COLO668 (cell line): ENCODE measurements around the gene WIPF2.
"Not testable (repeated sequence)": the region's sequence is repeated elsewhere in the genome, so short reads cannot be mapped to it uniquely, and the experiment has no call there.

Experiments used
- DNase-seq: peaks from one replicate; lab custom pipeline; 2025; ENCODE audit not compliant: unreplicated experiment; lab: John Stamatoyannopoulos, UW

Gene WIPF2

DNA sequence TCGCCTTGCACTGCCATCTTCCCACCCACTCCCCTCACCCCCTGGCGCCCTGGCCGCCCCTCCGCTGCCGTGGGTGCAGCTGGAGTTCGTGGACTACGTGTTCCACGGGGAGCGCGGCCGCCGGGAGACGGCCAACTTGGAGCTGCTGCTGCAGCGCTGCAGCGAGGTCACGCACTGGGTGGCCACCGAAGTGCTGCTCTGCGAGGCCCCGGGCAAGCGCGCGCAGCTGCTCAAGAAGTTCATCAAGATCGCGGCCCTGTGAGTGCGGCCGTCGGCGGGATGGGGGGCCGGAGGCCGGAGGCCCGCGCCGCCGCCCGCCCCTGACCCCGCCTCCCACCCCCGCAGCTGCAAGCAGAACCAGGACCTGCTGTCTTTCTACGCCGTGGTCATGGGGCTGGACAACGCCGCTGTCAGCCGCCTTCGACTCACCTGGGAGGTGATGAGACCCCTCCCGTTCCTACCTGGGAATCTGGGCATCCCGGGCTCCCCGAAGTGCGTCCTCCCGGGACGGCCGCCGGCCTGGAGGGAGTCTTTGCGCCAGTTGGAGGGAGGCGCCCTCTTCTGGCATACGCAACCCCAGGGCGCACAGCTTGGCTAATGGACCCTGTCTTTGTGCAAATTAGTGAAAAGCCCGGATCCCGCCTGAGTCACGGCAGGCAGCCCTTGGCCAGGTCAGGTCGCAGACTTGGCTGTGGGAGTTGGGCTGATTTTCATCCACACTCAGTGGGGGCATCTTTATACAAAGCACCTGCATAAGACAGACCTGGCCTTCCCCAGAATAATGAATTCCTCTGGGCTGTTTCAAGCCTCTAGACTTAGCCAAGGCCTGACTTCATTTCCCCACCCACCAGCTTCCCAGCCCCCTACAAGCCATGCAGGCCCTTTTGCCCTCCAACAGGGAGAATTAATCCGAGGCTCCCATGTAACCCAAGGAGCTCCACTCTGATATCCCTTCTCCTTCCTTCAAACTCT lies 27.6 kb upstream of the WIPF2 start:
- DNase-seq = peak; percentile 42

DNA sequence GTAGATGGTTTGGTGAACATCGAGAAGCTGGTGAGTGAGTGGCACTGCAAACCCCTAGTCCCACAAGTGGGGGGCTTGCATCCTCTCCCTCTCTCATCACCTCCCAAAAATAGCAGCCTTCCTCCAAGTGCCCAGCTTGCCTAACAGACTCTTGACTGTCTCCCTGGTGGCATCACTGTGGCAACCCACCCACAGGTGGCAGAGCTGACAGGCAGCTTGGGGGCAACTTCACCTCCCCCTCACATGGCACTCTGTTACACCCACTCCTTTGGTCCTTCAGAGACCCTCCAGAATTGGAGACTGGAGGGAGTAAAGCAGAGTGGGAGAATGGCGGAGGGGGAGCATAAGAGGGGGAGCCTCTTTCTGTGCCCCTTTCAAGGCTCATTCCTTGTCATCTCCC lies 26.1 kb upstream of the WIPF2 start:
- no peak for DNase-seq

DNA sequence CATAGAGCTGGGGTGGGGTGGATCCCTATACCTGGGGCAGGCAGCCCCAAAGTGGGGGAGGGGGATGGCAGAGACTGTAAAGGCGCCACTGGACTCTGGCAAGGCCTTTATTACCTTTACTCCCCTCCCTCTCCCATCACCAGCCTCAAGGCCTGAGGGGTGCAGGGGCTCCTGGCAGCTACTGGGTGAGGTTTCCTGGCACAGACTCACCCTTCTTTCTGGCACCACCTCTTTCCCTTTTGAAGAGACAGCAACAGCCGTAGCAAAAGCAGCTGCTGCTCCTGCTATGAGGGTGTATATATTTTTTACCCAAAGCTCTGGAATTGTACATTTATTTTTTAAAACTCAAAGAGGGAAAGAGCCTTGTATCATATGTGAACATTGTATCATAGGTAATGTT lies 24.3 kb upstream of the WIPF2 start:
- DNase-seq = no peak

DNA sequence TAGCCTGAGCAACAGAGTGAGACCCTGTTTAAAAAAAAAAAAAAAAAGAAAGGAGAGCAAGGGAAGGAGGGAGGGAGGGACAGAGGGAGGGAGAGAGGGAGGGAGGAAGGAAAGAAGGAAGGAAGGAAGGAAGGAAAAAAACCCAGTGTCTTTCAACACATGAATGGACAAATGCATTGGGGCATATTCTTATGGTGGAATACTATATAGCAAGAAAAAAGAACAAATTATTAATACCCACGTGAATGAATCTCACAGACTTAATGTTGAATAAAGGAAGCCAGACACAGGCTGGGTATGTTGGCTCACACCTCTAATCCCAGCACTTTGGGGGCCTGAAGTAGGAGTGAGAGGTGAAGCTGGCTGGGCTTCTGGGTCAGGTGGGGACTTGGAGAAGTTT lies 21.6 kb upstream of the WIPF2 start:
- no peak for DNase-seq

DNA sequence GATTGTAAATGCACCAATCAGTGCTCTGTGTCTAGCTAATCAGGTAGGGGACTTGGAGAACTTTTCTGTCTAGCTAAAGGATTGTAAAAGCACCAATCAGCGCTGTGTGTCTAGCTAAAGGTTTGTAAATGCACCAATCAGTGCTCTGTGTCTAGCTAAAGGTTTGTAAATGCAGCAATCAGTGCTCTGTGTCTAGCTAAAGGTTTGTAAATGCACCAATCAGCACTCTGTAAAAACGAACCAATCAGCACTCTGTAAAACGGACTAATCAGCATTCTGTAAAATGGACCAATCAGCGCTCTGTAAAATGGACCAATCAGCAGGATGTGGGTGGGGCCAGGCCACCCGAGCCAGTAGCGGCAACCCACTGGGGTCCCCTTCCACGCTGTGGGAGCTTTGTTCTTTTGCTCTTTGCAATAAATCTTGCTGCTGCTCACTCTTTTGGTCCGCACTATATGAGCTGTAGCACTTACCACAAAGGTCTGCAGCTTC lies 21.1 kb upstream of the WIPF2 start:
- DNase-seq = not testable (repeated sequence)

DNA sequence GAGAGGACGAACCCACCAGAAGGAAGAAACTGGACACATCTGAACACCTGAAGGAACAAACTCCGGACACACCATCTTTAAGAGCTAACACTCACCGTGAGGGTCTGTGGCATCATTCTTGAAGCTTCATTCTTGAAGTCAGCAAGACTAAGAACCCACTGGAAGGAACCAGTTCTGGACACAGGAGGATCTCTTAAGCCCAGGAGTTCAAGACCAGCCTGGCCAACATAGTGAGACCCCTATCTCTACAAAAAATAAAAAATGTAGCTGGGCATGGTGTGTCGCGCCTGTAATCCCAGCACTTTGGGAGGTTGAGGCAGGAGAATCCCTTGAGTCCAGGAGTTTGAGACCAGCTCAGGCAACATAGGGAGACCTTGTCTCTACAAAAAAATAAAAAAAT lies 20.5 kb upstream of the WIPF2 start:
- DNase-seq = no peak

DNA sequence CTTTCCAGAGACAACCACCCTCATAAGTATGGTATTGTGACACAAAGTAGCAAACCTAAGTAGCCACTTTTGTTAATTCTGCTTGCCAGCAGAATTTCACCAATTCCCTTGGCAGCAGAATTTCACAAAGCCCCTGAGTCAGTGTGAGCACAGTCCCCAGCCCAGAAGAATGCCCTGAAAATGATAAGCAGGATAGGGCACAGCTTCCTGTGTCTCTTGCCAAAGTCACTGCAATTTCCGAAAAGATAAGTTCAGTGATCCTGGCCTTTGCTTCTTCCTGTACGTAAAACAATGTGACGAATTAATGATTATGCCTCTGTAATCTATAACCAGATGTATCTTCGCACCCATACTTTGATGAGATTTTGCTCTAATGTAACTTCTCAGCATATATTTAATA lies 16.0 kb upstream of the WIPF2 start:
- DNase-seq = no peak

DNA sequence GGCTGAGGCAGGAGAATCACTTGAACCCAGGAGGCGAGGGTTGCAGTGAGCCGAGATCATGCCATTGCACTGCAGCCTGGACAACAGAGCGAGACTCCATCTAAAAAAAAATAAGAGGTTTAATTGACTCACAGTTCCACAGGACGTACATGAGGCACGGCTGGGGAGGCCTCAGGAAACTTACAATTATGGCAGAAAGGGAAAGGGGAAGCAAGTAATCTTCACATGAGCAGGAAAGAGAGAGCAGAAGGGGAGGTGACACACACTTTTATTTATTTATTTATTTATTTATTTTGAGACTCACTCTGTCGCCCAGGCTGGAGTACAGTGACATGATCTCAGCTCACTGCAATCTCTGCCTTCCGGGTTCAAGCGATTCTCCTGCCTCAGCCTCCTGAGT lies 12.9 kb upstream of the WIPF2 start:
- not testable (repeated sequence) for DNase-seq

DNA sequence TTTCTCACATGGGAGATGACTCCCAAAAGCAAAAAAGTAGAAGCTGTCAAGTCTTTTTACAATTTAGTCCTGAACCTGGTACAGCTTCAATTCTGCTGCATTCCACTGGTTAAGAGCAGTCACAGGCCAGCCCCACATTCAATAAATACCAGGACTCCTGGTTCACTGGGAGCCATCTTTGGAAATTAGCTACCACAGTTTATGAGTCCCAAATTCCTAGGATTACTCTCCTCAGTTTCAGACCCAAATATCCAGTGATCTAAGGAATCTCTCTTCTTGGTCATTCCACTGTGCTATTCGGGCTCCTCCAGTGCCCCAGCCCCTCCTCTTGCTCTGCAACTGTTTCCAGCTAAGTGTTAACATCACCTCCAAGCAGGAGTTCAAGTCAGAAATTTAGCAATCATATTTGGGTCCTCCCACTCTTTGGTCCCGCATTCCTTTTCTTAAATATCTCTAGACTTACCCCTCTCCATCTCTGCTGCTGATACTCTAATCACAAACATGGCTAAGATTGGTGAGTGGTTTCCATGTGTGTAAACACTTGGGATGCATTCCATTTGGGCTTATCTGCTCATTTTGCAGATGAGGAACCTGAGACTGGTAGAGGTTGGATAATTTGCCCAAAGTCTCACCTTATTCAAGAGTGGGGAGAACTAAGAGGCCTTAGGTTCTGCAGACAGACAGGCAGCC lies 9.6 kb upstream of the WIPF2 start:
- DNase-seq = no peak

DNA sequence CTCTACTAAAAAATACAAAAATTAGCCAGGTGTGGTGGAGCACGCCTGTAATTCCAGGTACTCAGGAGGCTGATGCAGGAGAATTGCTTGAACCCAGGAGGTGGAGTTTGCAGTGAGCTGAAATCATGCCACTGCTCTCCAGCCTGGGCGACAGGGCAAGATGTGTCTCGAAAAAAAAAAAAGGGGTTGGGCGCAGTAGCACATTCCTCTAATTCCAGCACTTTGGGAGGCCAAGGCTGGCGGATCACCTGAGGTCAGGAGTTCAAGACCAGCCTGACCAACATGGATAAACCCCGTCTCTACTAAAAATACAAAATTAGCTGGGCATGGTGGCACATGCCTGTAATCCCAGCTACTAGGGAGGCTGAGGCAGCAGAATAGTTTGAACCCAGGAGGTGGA lies 5.2 kb upstream of the WIPF2 start:
- DNase-seq = not testable (repeated sequence)

DNA sequence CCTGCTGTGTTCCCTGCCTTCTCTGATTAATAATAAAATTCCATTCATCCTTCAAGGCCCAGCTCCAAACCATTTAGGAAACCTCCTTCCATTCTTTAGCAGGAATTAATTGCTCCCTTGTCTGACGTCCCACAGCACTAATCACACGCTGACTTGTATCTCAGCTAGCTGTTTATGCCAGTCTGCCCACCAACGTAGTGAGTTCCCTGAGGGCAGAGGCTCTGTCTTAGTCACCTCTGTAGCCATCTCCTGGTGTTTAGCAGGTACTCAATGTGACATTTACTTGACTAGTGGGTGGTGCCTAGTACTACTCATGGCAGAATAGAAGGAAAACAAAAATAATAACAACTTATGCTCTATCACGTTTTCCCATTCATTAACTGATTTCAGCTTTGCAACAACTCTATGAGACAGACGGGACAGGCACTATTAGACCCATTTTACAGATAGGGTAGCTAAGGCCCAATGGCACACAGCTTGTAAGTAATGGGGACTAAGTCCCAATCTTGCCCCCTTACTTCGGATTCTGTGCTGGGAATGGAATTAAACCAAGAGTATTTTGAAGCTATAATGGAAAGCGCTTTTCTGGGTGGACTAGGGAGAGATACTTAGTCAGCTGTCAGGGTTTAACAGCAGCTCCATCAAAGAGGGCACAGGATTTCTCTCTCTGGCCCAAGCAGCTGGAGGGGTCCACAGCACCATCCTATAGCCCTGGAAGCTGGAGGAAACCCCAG lies 931 bp upstream of the WIPF2 start:
- no peak for DNase-seq

DNA sequence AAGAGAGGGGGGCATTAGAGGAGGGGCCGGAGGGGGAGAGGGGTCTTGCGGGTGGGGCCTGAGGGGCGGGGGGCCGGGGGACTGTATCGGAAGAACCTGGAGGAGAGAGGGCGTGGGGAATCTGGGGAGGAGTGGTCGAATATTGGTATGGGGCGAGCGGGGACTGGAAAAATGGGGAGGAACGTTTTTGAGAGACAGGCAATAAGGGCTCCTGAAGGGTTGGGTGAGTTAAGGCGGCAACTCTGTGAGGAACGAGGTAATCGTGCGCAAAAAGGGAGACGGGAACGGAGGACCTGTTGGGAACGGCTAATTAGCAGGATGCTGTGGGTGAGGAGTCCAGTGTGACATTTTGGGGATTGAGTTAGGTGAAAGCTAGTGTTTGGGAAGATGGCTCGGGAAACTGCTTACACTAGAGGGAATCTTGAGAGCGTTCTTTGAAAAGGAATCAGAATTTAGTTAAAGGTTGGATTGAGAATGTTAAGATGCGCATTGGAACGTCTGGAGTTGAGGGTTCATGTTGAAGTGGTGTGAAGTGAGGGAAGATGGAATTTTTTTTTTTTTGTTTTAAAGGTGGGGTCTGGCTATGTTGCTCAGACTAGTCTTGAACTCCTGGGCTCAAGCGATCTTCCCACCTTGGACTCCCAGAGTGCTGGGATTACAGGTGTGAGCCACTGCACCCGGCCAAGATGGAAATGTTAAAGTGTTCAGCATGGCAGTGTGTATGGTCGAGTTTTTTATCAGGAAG lies 662 bp downstream of the WIPF2 start:
- DNase-seq = peak; percentile 29

DNA sequence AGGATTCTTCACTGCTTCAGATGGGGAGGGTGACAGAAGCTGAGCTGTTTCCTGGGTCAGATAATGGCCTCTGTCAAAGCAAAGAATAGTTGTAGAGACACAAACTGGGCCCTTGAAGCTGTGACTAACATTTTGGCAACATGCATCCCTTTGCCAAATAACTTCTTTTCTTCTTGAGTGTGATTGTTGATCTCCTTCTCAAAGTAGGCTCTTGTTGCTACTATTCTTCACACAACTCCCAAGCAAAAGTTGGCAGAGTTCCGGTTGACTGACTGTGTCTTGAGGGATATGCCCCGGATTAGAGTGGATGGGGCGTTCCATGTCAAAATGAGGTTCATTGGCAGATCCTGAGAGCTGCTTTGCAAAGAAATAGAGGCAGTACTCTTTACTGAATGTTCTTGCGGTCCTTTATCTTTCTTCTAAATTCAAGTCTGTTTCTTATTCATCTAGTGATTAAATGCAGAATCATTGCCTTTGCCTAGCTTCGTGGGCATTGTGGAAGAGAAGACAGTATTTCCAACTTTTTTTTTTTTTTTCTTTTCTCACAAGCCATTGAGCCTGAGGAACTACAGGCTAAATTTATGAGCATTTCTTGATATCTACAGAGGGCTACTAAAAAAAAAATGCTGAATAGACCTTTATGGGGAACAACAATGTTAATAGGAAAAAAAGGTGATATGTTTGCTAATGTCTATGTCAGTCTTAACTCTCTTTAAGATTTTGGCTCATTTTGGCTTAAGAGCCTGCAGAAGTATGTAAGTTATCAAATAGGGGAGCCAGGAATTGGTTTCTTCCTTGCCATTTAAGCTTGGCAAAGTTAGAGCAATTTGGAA lies 5.8 kb downstream of the WIPF2 start:
- DNase-seq = no peak

DNA sequence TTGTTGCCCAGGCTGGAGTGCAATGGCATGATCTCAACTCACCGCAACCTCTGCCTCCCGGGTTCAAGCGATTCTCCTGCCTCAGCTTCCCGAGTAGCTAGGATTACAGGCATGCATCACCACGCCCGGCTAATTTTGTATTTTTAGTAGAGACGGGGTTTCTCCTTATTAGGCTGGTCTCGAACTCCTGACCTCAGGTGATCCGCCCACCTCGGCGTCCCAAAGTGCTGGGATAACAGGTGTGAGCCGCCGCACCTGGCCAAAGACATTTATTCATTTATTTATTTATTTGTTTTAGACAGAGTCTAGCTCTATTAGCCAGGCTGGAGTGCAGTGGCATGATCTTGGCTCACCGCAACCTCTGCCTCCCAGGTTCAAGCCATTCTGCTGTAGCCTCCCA lies 10.0 kb downstream of the WIPF2 start:
- DNase-seq = not testable (repeated sequence)

DNA sequence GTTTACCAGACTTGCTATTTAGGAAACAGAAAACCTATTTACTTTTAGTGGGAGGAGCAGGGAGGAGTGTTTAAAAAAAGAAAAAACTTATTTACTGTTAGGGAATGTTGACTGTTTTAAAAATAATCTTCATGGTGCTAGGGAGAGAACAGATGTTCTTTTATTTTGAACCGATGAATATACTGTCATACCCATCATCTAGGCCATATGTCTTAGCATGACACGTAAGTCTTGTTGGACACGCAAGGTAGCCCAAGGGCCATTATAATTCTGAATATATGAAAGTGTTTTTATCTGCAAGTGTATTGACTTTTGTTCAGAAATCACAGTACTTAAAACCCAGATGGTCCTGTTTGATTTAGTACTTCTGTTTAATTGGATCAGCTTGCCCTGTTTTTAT lies 11.6 kb downstream of the WIPF2 start:
- no peak for DNase-seq

DNA sequence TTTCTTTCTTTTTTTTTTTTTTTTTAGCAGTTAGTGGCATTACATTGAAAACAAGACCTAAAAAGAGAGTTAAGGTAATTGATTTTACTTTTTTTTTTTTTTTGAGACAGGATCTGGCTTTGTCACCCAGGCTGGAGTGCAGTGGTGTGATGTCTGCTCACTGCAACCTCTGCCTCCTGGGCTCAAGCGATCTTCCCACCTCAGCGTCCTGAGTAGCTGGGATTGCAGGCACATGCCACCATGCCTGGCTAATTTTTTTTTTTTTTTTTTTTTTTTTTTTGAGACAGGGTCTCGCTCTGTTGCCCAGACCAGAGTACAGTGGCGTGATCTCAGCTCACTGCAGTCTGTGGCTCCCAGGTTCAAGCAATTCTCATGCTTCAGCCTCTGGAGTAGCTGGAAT lies 12.8 kb downstream of the WIPF2 start:
- DNase-seq = not testable (repeated sequence)

DNA sequence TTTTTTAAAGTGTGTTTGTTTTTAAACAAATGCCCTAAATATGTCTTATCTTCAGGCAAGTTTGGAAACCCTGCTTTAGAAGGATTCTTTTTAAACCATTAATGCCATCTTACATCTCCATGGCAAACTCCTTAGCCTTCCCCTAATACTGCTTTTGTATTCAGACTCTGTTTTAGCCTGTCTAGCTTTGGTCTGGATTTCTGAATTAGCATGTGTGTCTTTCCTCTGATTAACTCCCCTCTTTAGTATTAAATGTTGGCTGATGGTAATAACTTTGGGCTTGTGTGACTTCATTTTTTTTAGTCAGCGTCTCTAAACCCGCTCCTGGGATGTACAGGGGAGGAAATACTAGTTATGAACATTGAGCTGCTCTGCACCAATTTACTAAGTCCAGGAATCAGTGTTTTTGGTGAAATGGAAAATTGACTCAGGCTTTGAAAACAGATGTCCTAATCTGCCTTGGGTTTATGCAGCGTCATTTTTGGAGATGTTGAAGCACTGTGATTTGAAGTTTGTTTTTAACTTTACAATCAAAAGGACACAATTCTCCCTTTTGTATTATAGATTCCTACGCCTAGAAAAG lies 22.2 kb downstream of the WIPF2 start:
- DNase-seq = no peak

DNA sequence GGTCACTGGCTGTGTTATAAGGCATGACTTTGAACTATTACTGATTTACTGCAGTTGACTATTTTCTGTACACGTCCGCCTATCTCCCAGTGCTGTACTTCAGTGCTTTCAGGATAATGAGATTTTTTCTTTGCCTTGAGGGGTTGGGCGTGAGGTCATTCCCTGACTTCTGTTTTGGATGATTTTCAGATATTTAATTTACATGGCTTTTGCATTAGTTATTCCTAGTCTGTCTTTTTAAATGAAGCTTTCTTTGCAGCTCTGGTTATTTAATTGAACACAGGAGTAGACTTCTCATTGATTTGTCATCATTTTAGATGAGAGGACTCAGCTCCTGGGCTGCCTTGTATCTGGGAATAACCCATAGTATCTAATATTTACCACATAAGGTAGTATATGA lies 23.7 kb downstream of the WIPF2 start:
- DNase-seq = no peak

DNA sequence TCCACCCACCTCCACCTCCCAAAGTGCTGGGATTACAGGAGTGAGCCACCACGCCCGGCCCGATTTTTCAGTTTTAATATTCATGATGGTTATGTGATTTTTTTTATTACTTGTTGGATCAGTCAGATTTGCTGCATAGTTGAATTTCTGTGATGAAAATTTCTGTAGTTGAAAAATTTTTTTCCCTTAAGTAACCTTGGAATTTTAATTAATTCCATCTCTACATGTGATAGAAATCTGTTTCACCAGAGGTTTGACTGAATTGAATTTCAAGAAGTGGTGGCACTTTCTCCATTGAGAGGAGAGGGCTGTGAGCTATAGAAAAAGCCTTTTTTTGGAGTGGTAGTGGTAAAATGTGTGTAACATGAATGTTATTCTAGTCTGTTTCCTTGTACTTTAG lies 24.7 kb downstream of the WIPF2 start:
- no peak for DNase-seq

DNA sequence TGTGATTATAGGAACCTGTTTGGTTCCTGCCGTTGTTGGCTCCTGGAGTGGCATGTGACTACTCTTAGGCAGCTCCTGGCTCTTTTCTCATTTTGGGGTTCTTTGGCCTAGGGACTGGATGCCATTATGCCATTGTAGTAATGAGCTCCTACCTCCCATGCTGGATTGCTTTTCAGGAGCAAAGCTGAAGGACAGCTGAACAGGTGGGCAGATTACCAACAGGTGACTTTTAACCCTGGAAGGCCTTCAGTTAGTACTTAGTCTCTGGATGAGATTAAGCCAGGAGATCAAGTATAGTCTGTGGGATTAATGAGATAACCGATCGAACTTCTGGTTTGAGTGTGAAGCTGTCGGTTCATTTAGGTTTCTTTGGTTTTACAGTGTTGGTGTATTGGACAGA lies 25.2 kb downstream of the WIPF2 start:
- no peak for DNase-seq
